ENCODE results near the gene MINDY2.

Gene MINDY2

DNA sequence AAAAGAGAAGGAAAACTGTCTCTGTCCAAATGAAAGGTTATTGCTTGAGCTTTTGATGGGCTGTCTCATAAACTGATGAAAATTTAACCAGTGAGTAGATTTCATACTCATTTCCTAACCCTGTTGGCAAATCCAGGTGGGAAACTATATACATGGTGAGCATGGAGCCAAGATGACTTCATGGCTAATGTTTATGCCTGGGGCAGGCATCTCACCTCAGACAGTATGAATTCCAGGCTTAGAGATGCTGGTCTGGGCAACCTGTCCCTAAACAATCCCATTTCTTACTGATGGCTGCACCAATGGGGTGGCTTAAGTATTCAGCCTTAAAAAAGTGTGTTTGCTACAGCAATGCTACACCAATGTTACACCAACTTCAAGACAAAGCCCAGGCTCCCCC is 104.2 kb downstream of the MINDY2 start:
- H3K9me3 ChIP-seq (ENCODE audit: control insufficient read depth, low read length): no peaks in the 10 kb centered on the region
- H2AFZ ChIP-seq: no peak overlapping the region
- H3K27me3 ChIP-seq (ENCODE audit: control insufficient read depth, insufficient read depth, low read length): no peaks in the 10 kb centered on the region
- no peak overlapping the region for H3K4me2 ChIP-seq (ENCODE audit: low read length)
- H3K36me3 ChIP-seq (ENCODE audit: control insufficient read depth, insufficient read depth, low read length): no peaks in the 10 kb centered on the region
- H3K4me3 ChIP-seq (ENCODE audit: low read depth, low read length): no peak overlapping the region
- no peaks in the 10 kb centered on the region for H3K4me1 ChIP-seq
- TF ChIP-seq, protein P1, sequence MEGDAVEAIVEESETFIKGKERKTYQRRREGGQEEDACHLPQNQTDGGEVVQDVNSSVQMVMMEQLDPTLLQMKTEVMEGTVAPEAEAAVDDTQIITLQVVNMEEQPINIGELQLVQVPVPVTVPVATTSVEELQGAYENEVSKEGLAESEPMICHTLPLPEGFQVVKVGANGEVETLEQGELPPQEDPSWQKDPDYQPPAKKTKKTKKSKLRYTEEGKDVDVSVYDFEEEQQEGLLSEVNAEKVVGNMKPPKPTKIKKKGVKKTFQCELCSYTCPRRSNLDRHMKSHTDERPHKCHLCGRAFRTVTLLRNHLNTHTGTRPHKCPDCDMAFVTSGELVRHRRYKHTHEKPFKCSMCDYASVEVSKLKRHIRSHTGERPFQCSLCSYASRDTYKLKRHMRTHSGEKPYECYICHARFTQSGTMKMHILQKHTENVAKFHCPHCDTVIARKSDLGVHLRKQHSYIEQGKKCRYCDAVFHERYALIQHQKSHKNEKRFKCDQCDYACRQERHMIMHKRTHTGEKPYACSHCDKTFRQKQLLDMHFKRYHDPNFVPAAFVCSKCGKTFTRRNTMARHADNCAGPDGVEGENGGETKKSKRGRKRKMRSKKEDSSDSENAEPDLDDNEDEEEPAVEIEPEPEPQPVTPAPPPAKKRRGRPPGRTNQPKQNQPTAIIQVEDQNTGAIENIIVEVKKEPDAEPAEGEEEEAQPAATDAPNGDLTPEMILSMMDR (IDR thresholded peaks at IDR 0.05): no peak
- no peak overlapping the region for H3K9ac ChIP-seq
- no peaks in the 10 kb centered on the region for H3K79me2 ChIP-seq
- no peak overlapping the region for H3K27ac ChIP-seq

DNA sequence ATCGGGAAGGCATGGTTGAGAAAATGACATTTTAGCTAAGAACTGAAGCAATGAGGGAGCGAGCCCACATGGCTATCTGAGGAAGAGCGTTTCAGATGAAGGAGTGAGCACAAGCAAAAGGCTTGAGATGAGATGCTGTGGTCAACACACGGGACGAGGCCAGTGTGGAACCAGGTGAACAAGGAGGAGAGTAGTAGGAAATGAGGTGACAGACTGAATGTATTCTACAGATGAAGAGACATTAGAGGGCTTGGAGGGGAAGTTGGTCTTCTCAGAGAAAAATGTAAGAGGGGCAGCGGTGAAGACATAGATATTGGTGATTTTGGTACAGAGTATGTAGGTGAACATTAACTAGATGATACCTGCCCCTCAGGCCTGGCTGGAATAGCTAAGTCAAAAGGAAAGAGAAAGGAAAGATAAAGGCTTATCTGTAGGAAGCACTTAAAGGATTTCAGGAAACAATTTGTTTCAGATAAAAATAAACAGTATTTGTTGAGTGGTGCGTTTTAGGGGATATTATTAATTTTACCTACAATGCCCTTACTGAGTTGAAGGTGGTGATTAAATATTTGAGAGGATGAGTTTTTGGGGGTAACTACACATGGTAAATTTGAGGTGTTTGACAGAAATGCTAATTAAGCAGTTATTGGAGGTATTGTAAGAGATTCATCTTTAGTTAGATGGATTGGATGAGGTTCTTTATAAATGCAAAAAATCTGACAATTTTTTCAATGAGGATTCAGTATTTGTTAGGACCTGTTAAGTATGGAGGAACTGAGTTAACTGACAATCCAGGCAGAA is 105.4 kb downstream of the MINDY2 start:
- no peak overlapping the region for H3K27ac ChIP-seq
- no peak overlapping the region for H3K4me3 ChIP-seq (ENCODE audit: low read depth, low read length)
- no peaks in the 10 kb centered on the region for H3K79me2 ChIP-seq
- H3K9ac ChIP-seq: no peak overlapping the region
- TF ChIP-seq, protein P1 (IDR thresholded peaks at IDR 0.05): no peak
- no peak overlapping the region for H2AFZ ChIP-seq
- H3K27me3 ChIP-seq (ENCODE audit: control insufficient read depth, insufficient read depth, low read length): no peaks in the 10 kb centered on the region
- H3K9me3 ChIP-seq (ENCODE audit: control insufficient read depth, low read length): no peaks in the 10 kb centered on the region
- no peaks in the 10 kb centered on the region for H3K36me3 ChIP-seq (ENCODE audit: control insufficient read depth, insufficient read depth, low read length)
- no peaks in the 10 kb centered on the region for H3K4me1 ChIP-seq
- no peak overlapping the region for H3K4me2 ChIP-seq (ENCODE audit: low read length)

DNA sequence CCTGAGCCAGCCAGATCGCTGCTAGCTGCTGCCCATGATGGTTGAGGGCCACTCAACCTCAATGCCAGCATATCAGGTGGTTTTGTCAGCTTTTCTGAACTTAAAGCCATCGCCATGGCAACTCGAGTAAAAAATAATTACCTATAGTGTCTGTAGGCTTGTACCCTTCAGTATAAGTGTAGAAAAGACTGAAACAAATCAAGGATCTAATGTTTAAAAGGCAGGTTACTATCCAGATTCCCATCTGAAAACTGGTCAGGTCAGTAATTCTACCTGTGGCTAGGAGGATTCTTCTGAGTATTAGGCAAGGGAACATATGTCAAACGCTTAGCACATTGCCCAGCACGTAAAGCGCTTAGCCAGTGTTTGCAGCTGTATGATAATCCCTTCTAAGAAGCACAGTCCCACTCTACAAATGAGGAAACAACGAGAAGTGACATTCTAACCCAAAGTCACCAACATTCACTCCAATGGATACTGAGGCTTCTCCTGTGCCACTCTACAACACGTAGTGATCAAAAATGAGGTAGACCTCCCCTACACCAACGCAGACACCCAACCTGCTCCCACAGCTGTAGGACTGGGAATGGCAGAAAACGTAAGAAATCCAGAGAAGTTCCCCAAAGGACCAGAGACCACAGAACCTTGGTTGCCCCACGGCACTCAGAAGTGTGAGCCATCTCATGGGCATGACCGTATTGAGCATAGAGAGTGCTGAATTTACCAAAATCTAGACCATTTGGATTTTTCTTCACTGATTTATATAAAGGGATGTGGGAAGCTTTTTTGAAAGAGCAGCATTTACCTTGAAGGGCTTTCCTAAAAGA is 107.1 kb downstream of the MINDY2 start:
- Histone ChIP-seq H3K27ac (no peak overlapping the region), H3K4me2 (ENCODE audit: low read length) (no peak overlapping the region), H3K79me2 (no peaks in the 10 kb centered on the region), H3K27me3 (ENCODE audit: control insufficient read depth, insufficient read depth, low read length) (no peaks in the 10 kb centered on the region), H2AFZ (no peak overlapping the region), H3K4me3 (ENCODE audit: low read depth, low read length) (no peak overlapping the region), H3K4me1 (no peaks in the 10 kb centered on the region), H3K36me3 (ENCODE audit: control insufficient read depth, insufficient read depth, low read length) (no peaks in the 10 kb centered on the region), H3K9ac (no peak overlapping the region), H3K9me3 (ENCODE audit: control insufficient read depth, low read length) (no peaks in the 10 kb centered on the region)
- TF ChIP-seq, protein P1 (IDR thresholded peaks at IDR 0.05): no peak

DNA sequence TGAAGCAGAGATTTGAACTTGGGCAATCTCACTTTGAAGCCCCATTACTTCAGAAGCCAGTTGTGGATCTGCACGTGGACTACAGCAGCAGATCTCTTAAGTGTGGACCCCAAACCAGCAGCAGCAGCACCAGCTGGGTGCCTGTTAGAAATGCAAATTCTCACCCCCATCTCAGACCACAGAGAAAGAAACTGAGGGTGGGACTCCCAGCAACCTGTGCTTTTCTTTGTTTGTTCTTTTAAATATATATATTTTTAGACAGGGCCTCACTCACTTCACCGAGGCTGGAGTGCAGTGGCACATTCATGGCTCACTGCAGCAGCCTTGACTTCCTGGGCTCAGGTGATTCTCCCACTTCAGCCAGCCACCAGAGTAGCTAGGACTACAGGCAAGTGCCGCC is 109.2 kb downstream of the MINDY2 start:
- no peaks in the 10 kb centered on the region for H3K27me3 ChIP-seq (ENCODE audit: control insufficient read depth, insufficient read depth, low read length)
- H3K9me3 ChIP-seq (ENCODE audit: control insufficient read depth, low read length): no peaks in the 10 kb centered on the region
- no peaks in the 10 kb centered on the region for H3K36me3 ChIP-seq (ENCODE audit: control insufficient read depth, insufficient read depth, low read length)
- no peak overlapping the region for H3K4me2 ChIP-seq (ENCODE audit: low read length)
- TF ChIP-seq, protein P1 (IDR thresholded peaks at IDR 0.05): no peak
- H2AFZ ChIP-seq: no peak overlapping the region
- no peaks in the 10 kb centered on the region for H3K4me1 ChIP-seq
- no peak overlapping the region for H3K9ac ChIP-seq
- no peak overlapping the region for H3K27ac ChIP-seq
- H3K4me3 ChIP-seq (ENCODE audit: low read depth, low read length): no peak overlapping the region
- no peaks in the 10 kb centered on the region for H3K79me2 ChIP-seq

Data from parathyroid adenoma (tissue), 2 donors.